ENCODE results near the gene SCAPER. TPM values are rescaled to one million over a fixed set of nuclear protein-coding genes. Genes with fewer than 3 reads are reported as not detected.

Gene SCAPER
- total and polyA plus RNA-seq, 2 of the 4 experiments (the other 2 are of a cell fraction) = 2.9 to 9.7 TPM

- H2AK9ac ChIP-seq (replicated peaks; ENCODE audit: low read depth, low read length, poor library complexity) = no peak overlapping the region
- H2BK120ac ChIP-seq (ENCODE audit: low read depth, low read length) = no peak overlapping the region
- H3K79me1 ChIP-seq (ENCODE audit: low read depth in 1 of 2, low read length in 2 of 2) = no peaks in the 10 kb centered on the region
- 100% methylated on average over 1 of the region's 1 CpG; no CpG with 5 or more reads in 1 of the 2 experiments for WGBS, 2 experiments (ENCODE audit: extremely low coverage in 2 of 2, insufficient read length in 1 of 2)
- H4K20me1 ChIP-seq (ENCODE audit: insufficient read depth, low read length) = no peaks in the 10 kb centered on the region
- H3K9ac ChIP-seq (ENCODE audit: low read depth, low read length) = no peak overlapping the region
- in situ Hi-C loops (cut with MboI; ENCODE audit: low sequenced_read_pairs) (no loop called here), dilution Hi-C loops (cut with HindIII; ENCODE audit: low sequenced_read_pairs, unreplicated experiment) (no loop called here), intact Hi-C loops (cut with micrococcal nuclease) (no loop called here)
- no peak overlapping the region for H3K14ac ChIP-seq (replicated peaks; ENCODE audit: low read depth, low read length)
- no peaks in the 10 kb centered on the region for H3K36me3 ChIP-seq (ENCODE audit: control insufficient read depth, insufficient read depth, low read length)
- no peaks in the 10 kb centered on the region for H3K9me3 ChIP-seq (ENCODE audit: control insufficient read depth, insufficient read depth, low read length)
- POLR2A ChIA-PET (ENCODE audit: unreplicated experiment) = no interaction called here
- no peak overlapping the region for H3K23ac ChIP-seq (ENCODE audit: low read depth, low read length)
- no peak overlapping the region for H3K4me3 ChIP-seq (ENCODE audit: insufficient read depth, low read depth, low read length)
- H3K18ac ChIP-seq (ENCODE audit: low read depth, low read length) = no peak overlapping the region
- BruUV-seq (replicated peaks) = no TSS peak
- no peak overlapping the region for H4K8ac ChIP-seq (ENCODE audit: low read depth in 2 of 2, low read length in 2 of 2)
- no peak overlapping the region for H3K4ac ChIP-seq (ENCODE audit: low read depth, low read length)
- no peak overlapping the region for H2BK20ac ChIP-seq (ENCODE audit: low read depth, low read length)
- H2AFZ ChIP-seq (replicated peaks; ENCODE audit: low read length, poor library complexity) = no peak overlapping the region
- no peak overlapping the region for H4K5ac ChIP-seq (ENCODE audit: low read depth, low read length)
- H3K9me1 ChIP-seq (ENCODE audit: insufficient read depth, low read length) = no peaks in the 10 kb centered on the region
- CTCF ChIA-PET = interaction anchor here (0.5 kb wide), 1 partner anchor 11 kb away, joined by 5 read pairs; no protein-coding TSS in a partner anchor
- no peak overlapping the region for H3K4me2 ChIP-seq (ENCODE audit: low read depth, low read length)
- no peak overlapping the region for H2BK5ac ChIP-seq (ENCODE audit: low read depth, low read length, poor library complexity, severe bottlenecking)
- no peak overlapping the region for H2AK5ac ChIP-seq (ENCODE audit: low read depth, low read length)
- DNase-seq = no peak
- H2BK15ac ChIP-seq (ENCODE audit: low read depth, low read length) = no peak overlapping the region
- H4K91ac ChIP-seq (ENCODE audit: insufficient read depth, low read depth, low read length) = no peak overlapping the region
- TF ChIP-seq CEBPB (IDR thresholded peaks at IDR 0.05; ENCODE audit: low read depth, low read length) (no peak), RFX5 (IDR thresholded peaks at IDR 0.05; ENCODE audit: low read depth, low read length) (no peak), NFE2L2 (IDR thresholded peaks at IDR 0.05; ENCODE audit: low read depth, low read length) (no peak), MXI1 (IDR thresholded peaks at IDR 0.05; ENCODE audit: borderline replicate concordance, low read depth, low read length) (no peak), SMC3 (IDR thresholded peaks at IDR 0.05; ENCODE audit: low read depth, low read length) (no peak), ELK1 (IDR thresholded peaks at IDR 0.05; ENCODE audit: borderline replicate concordance, low read depth, low read length) (no peak), MAFK (IDR thresholded peaks at IDR 0.05; ENCODE audit: low read depth, low read length) (no peak), POLR2A (IDR thresholded peaks at IDR 0.05; ENCODE audit: low read depth, low read length) (no peak), FOS (IDR thresholded peaks at IDR 0.05; ENCODE audit: low read depth, low read length) (no peak), BHLHE40 (IDR thresholded peaks at IDR 0.05; ENCODE audit: low read depth, low read length) (no peak), CTCF (conservative IDR thresholded peaks at IDR 0.05; ENCODE audit: low read depth, low read length) (no peak), RCOR1 (IDR thresholded peaks at IDR 0.05; ENCODE audit: insufficient replicate concordance, low read length) (no peak), RAD21 (IDR thresholded peaks at IDR 0.05; ENCODE audit: low read length) (no peak), MAZ (IDR thresholded peaks at IDR 0.05; ENCODE audit: borderline replicate concordance, low read depth, low read length) (no peak), CHD1 (IDR thresholded peaks at IDR 0.05; ENCODE audit: low read depth, low read length) (no peak), USF2 (IDR thresholded peaks at IDR 0.05; ENCODE audit: low read depth, low read length) (no peak)
- H3K27ac ChIP-seq (ENCODE audit: insufficient read depth, low read length) = no peak overlapping the region
- ATAC-seq (ENCODE audit: low read depth) = no peak
- H3K56ac ChIP-seq (ENCODE audit: extremely low read depth, insufficient read depth, low read length) = no peak overlapping the region
- H3K4me1 ChIP-seq (ENCODE audit: control insufficient read depth, insufficient read depth, low read length) = no peaks in the 10 kb centered on the region
- H3K27me3 ChIP-seq (ENCODE audit: control insufficient read depth, insufficient read depth, low read length) = no peaks in the 10 kb centered on the region
These were observed 455.7 kb downstream of the SCAPER start for GRCh38 chr15:76449455-76449854.
